Upper lobe of left lung (tissue), 6 donors: ENCODE data around the gene CRYBB1. TPM values are rescaled to one million over a fixed set of nuclear protein-coding genes. Genes with fewer than 3 reads are reported as not detected.

Source experiments
- ATAC-seq, 2 donors: fragments of 200-7000 bp; cut with Tn5 transposase; one replicate each; pipeline ENCODE4 v1.9.1; 2022; ENCODE audit warnings: mild to moderate bottlenecking in 2 of 2, moderate library complexity in 2 of 2; ENCODE audit not compliant: low FRiP score in 2 of 2
- DNase-seq, 2 donors: peaks; one replicate each; pipeline ENCODE4 v3.0.0-alpha.2; 2019 to 2020
- H3K27ac ChIP-seq, 4 donors: fragments of 200-600 bp; sonication (generic); one replicate each; pipeline ENCODE4 v1.5.1; 2016 to 2019
- H3K27me3 ChIP-seq, 4 donors: fragments of 200-600 bp; sonication (generic); one replicate each; pipeline ENCODE4 v1.5.1; 2017 to 2019
- H3K36me3 ChIP-seq, 4 donors: fragments of 200-600 bp; sonication (generic); one replicate each; pipeline ENCODE4 v1.5.1; 2016 to 2019
- H3K4me1 ChIP-seq, 4 donors: fragments of 200-600 bp; sonication (generic); one replicate each; pipeline ENCODE4 v1.5.1; 2018 to 2019
- H3K4me3 ChIP-seq, 4 donors: fragments of 200-600 bp; sonication (generic); one replicate each; pipeline ENCODE4 v1.5.1; 2017 to 2019; ENCODE audit warnings: mild to moderate bottlenecking in 2 of 4, moderate library complexity in 1 of 4
- H3K9me3 ChIP-seq, 4 donors: fragments of 200-600 bp; sonication (generic); one replicate each; pipeline ENCODE4 v1.5.1; 2018 to 2019
- EP300 ChIP-seq, 4 donors: sonication (generic); formaldehyde crosslinking; IDR thresholded peaks; one replicate each; pipeline ENCODE4 v1.5.1; 2017; ENCODE audit warnings: antibody characterized with exemption in 4 of 4, control low read depth in 2 of 4
- POLR2A ChIP-seq, 4 donors: fragments of 450-650 bp; IDR thresholded peaks; one replicate each; pipeline ENCODE4 v1.5.1; 2016 to 2017; ENCODE audit warnings: antibody characterized with exemption in 4 of 4, mild to moderate bottlenecking in 2 of 4
- POLR2AphosphoS5 ChIP-seq, 2 donors: sonication (generic); formaldehyde crosslinking; IDR thresholded peaks; one replicate each; pipeline ENCODE4 v1.5.1; 2017; ENCODE audit warnings: antibody characterized with exemption in 2 of 2
- WGBS, 2 donors: methylation state at CpG; one replicate each; pipeline ENCODE4 v1.1.5; 2017 to 2018; 5-methylcytosine and 5-hydroxymethylcytosine counted together
- total RNA-seq, 6 donors: library from RNA; depleted of rRNA in 4 of 6; stranded (reverse); fragments of >200 nt in 4 of 6; gene quantifications; one replicate each; pipeline versions ENCODE4 v1.1.0 to v1.2.1, GENCODE V29; 2016 to 2021
- TF ChIP-seq, protein P1 (sequence below), 6 experiments: fragments of 450-650 bp in 4 of 6; fragments of 200-600 bp in 2 of 6; sonication (generic) in 2 of 6; IDR thresholded peaks; one replicate each; pipeline ENCODE4 v1.5.1; 2016 to 2019; ENCODE audit warnings: antibody characterized with exemption in 6 of 6
- donor health status: DM: no; HTN: no; CAD: no; lungs with moderate emphysema.
- donor health status: DM: no; HTN: yes; CAD: no; lungs with severe emphysema.

The CRYBB1 gene
- total RNA-seq, 6 donors from 2014 or later = 0.26 to 0.81 TPM; not detected in 4

- Histone ChIP-seq H3K27ac (no peak overlapping the region), H3K4me1 (peaks cover 6 to 17% (median 9%) of the 10 kb centered on the region in 4 donors), H3K27me3 (no peaks in the 10 kb centered on the region), H3K4me3 (no peak overlapping the region), H3K9me3 (no peaks in the 10 kb centered on the region), H3K36me3 (no peaks in the 10 kb centered on the region)
- DNase-seq (no peak), ATAC-seq (no peak)
- WGBS, 2 donors = 94% methylated on average over 4 of the region's 4 CpGs
- TF ChIP-seq POLR2A (IDR thresholded peaks at IDR 0.05) = no peak
- no peak for TF ChIP-seq EP300 (IDR thresholded peaks at IDR 0.05)
- TF ChIP-seq POLR2AphosphoS5 (IDR thresholded peaks at IDR 0.05) = no peak
- TF ChIP-seq, protein P1, sequence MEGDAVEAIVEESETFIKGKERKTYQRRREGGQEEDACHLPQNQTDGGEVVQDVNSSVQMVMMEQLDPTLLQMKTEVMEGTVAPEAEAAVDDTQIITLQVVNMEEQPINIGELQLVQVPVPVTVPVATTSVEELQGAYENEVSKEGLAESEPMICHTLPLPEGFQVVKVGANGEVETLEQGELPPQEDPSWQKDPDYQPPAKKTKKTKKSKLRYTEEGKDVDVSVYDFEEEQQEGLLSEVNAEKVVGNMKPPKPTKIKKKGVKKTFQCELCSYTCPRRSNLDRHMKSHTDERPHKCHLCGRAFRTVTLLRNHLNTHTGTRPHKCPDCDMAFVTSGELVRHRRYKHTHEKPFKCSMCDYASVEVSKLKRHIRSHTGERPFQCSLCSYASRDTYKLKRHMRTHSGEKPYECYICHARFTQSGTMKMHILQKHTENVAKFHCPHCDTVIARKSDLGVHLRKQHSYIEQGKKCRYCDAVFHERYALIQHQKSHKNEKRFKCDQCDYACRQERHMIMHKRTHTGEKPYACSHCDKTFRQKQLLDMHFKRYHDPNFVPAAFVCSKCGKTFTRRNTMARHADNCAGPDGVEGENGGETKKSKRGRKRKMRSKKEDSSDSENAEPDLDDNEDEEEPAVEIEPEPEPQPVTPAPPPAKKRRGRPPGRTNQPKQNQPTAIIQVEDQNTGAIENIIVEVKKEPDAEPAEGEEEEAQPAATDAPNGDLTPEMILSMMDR (IDR thresholded peaks at IDR 0.05) = no peak
Observed at GRCh38 chr22:26612652-26613051, 5.2 kb downstream of the CRYBB1 start.

- ATAC-seq (peak in 1 of 2 donors; percentile 46), DNase-seq (no peak)
- no peak overlapping the region for H3K27ac ChIP-seq
- no peaks in the 10 kb centered on the region for H3K36me3 ChIP-seq
- peaks cover 0 to 5% (median 2%) of the 10 kb centered on the region in 4 donors for H3K4me1 ChIP-seq
- no peaks in the 10 kb centered on the region for H3K27me3 ChIP-seq
- 68 to 78% methylated on average over 2 of the region's 2 CpGs for WGBS, 2 donors
- no peak overlapping the region for H3K4me3 ChIP-seq
- H3K9me3 ChIP-seq = no peaks in the 10 kb centered on the region
- no peak for TF ChIP-seq POLR2A (IDR thresholded peaks at IDR 0.05)
- TF ChIP-seq, protein P1 (IDR thresholded peaks at IDR 0.05) = no peak
- TF ChIP-seq POLR2AphosphoS5 (IDR thresholded peaks at IDR 0.05) = no peak
Observed at GRCh38 chr22:26610996-26611395, 6.8 kb downstream of the CRYBB1 start.

- 60 to 61% methylated on average over 11 to 12 of the region's 12 CpGs for WGBS, 2 donors
- Histone ChIP-seq H3K36me3 (no peaks in the 10 kb centered on the region), H3K27ac (no peak overlapping the region), H3K4me3 (no peak overlapping the region), H3K27me3 (no peaks in the 10 kb centered on the region), H3K9me3 (no peaks in the 10 kb centered on the region), H3K4me1 (no peaks in the 10 kb centered on the region)
- no peak for TF ChIP-seq POLR2AphosphoS5 (IDR thresholded peaks at IDR 0.05)
- TF ChIP-seq EP300 (IDR thresholded peaks at IDR 0.05) = no peak
- no peak for TF ChIP-seq POLR2A (IDR thresholded peaks at IDR 0.05)
- TF ChIP-seq, protein P1 (IDR thresholded peaks at IDR 0.05) = no peak
- DNase-seq (no peak), ATAC-seq (peak in 1 of 2 donors; percentile 42)
Observed at GRCh38 chr22:26610072-26610958, 7.5 kb downstream of the CRYBB1 start.

DNA sequence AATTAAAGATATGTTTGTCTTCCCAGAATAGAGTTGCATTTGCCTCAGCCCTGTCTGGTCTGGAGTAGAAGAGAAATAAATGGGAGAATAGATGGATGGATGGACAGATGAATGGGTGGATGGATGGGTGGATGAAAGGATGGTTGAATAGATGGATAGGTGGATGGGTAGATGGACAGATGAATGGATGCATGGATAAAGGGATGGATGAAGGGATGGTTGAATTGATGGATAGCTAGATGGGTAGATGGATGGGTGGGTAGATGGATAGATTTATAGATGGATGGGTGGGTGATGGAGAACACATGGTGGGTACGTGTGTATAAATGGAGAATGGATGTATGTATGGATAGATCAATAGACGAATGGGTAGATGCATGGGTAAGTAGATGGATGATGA lies 8.5 kb downstream of the CRYBB1 start:
- TF ChIP-seq EP300 (IDR thresholded peaks at IDR 0.05) = no peak
- TF ChIP-seq POLR2A (IDR thresholded peaks at IDR 0.05) = no peak
- TF ChIP-seq, protein P1 (IDR thresholded peaks at IDR 0.05) = no peak
- no peak for TF ChIP-seq POLR2AphosphoS5 (IDR thresholded peaks at IDR 0.05)
- DNase-seq (no peak), ATAC-seq (no peak)
- Histone ChIP-seq H3K27me3 (no peaks in the 10 kb centered on the region), H3K9me3 (no peaks in the 10 kb centered on the region), H3K4me3 (no peak overlapping the region), H3K4me1 (no peaks in the 10 kb centered on the region), H3K36me3 (no peaks in the 10 kb centered on the region), H3K27ac (no peak overlapping the region)
- 80 to 88% methylated on average over 2 of the region's 2 CpGs for WGBS, 2 donors
